Heart left ventricle (tissue), 16 donors: ENCODE measurements around the gene TAGLN2. TPM values are rescaled to one million over a fixed set of nuclear protein-coding genes. Genes with fewer than 3 reads are reported as not detected.

ENCODE experiments used
- ATAC-seq, 4 donors: fragments of 200-7000 bp; cut with Tn5 transposase; one replicate each; pipeline ENCODE4 v1.9.1; 2020 to 2022; ENCODE audit warnings: moderate library complexity in 4 of 4, mild to moderate bottlenecking in 3 of 4, moderate number of reproducible peaks in 1 of 4
- DNase-seq, 5 donors: peaks; one replicate each; pipeline ENCODE4 v3.0.0-alpha.2; 2020
- H3K27ac ChIP-seq, 12 donors: fragments of 200-600 bp; sonication (generic) in 4 of 12; one replicate each; pipeline versions ENCODE4 v1.5.0 to v1.8.0; 2016 to 2022; ENCODE audit warnings: mild to moderate bottlenecking in 2 of 12
- H3K27me3 ChIP-seq, 9 donors: fragments of 200-600 bp; sonication (generic) in 2 of 9; one replicate each; pipeline versions ENCODE4 v1.5.1 to v1.8.0; 2016 to 2022; ENCODE audit warnings: mild to moderate bottlenecking in 3 of 9
- H3K36me3 ChIP-seq, 9 donors: fragments of 200-600 bp; sonication (generic) in 2 of 9; one replicate each; pipeline versions ENCODE4 v1.5.0 to v1.8.0; 2018 to 2022; ENCODE audit warnings: mild to moderate bottlenecking in 2 of 9
- H3K4me1 ChIP-seq, 12 donors: fragments of 200-600 bp; sonication (generic) in 4 of 12; one replicate each; pipeline versions ENCODE4 v1.5.0 to v1.8.0; 2016 to 2022; ENCODE audit warnings: mild to moderate bottlenecking in 3 of 12
- H3K4me3 ChIP-seq, 12 donors: fragments of 200-600 bp; sonication (generic) in 4 of 12; one replicate each; pipeline versions ENCODE4 v1.5.0 to v1.8.0; 2017 to 2022; ENCODE audit warnings: mild to moderate bottlenecking in 9 of 12, moderate library complexity in 4 of 12
- H3K9me3 ChIP-seq, 12 donors: fragments of 200-600 bp; sonication (generic) in 4 of 12; one replicate each; pipeline versions ENCODE4 v1.5.0 to v1.8.0; 2016 to 2022; ENCODE audit warnings: mild to moderate bottlenecking in 1 of 12
- POLR2A ChIP-seq, 2 donors: fragments of 450-650 bp; IDR thresholded peaks; one replicate each; pipeline ENCODE4 v1.6.1; 2017; ENCODE audit warnings: antibody characterized with exemption in 2 of 2, mild to moderate bottlenecking in 2 of 2, moderate library complexity in 2 of 2
- WGBS, 4 donors: extraction: QIAGEN DNeasy Blood & Tissue Kit in 2 of 4; methylation state at CpG; one replicate each; pipeline versions ENCODE4 v1.1.5 to v1.1.7; 2013 to 2018; 5-methylcytosine and 5-hydroxymethylcytosine counted together
- intact Hi-C, 10 donors: fragments of 100-400 bp; cut with DNase I; formaldehyde crosslinking; loops; one replicate each; pipeline versions ENCODE4 v1.11.1 to v1.14.2; 2022
- polyA plus RNA-seq, 2 donors: library from polyadenylated mRNA; stranded (reverse); fragments of 200-250 nt; gene quantifications; one replicate each; pipeline ENCODE4 v1.2.3, GENCODE V29; 2013
- total RNA-seq, 9 donors: library from RNA; depleted of rRNA in 2 of 9; stranded (reverse); fragments of >200 nt in 2 of 9; fragmentation: NEBNext Ultra II Directional in 3 of 9; extraction: Animal tissue kit (Norgen Biotek cat#: 25700) in 3 of 9; gene quantifications; one replicate each; pipeline versions ENCODE4 v1.1.0 to v1.2.4, GENCODE V29; 2016 to 2023
- TF ChIP-seq, protein P1 (sequence below), 12 donors: fragments of 200-600 bp; sonication (generic) in 4 of 12; IDR thresholded peaks; one replicate each; pipeline versions ENCODE4 v1.5.0 to v1.8.0; 2018 to 2022; ENCODE audit warnings: antibody characterized with exemption in 12 of 12, mild to moderate bottlenecking in 5 of 12
- donor health status: ischemic (EF 13 %, LVEDD 7.1; RV severe dilation, severe dysfunction).
- donor health status: healthy with polysubstance abuse.
- donor health status: DM: no; HTN: yes; CAD: no.
- donor health status: DM: no; HTN: no; CAD: no.
- donor health status: ischemic (EF 25% LVEDD 6.9; RV normal size, moderate dysfunction).
- donor health status: ischemic (EF 25% LVEDD 5.7; RV mildly dilated, moderate dysfunction).
- donor health status: healthy.
- donor health status: DM: yes; HTN: yes; CAD: no.
- donor health status: ischemic (EF 35%, LVEDD 5.7; RV mildly dilated, moderate dysfunction).
- donor health status: nonischemic (EF 11% LVEDD 7.7; RV severe dilation, severe dysfunction).
- donor health status: DM: yes; HTN: yes; CAD: no.
- donor health status: PGD.
- donor health status: ischemic (EF 29% LVEDD 5.4; RV normal size, mild dysfunction).
- donor health status: nonischemic (EF 23%, LVEDD 6.1; RV moderate dilation, normal function).

Gene TAGLN2
- total and polyA plus RNA-seq, 11 donors = 84.3 to 246 (median 131) TPM

- H3K36me3 ChIP-seq = no peaks in the 10 kb centered on the region
- ATAC-seq (no peak), DNase-seq (no peak)
- peaks cover 0 to 23% (median 0%) of the 10 kb centered on the region in 9 donors for H3K27me3 ChIP-seq
- intact Hi-C loops = loop anchor here in 1 of 10 donors (10.0 kb wide), 1 partner anchor 138 kb away; the partner anchor contains the start of gene FCRL6
- no peaks in the 10 kb centered on the region for H3K9me3 ChIP-seq
- H3K4me1 ChIP-seq = peaks cover 0 to 16% (median 10%) of the 10 kb centered on the region in 12 donors
- no peak overlapping the region for H3K27ac ChIP-seq
- no peak overlapping the region for H3K4me3 ChIP-seq
- WGBS, 4 donors = 78 to 93% (median 85%) methylated on average over 3 to 5 of the region's 5 CpGs
- no peak for TF ChIP-seq POLR2A (IDR thresholded peaks at IDR 0.05)
- TF ChIP-seq, protein P1, sequence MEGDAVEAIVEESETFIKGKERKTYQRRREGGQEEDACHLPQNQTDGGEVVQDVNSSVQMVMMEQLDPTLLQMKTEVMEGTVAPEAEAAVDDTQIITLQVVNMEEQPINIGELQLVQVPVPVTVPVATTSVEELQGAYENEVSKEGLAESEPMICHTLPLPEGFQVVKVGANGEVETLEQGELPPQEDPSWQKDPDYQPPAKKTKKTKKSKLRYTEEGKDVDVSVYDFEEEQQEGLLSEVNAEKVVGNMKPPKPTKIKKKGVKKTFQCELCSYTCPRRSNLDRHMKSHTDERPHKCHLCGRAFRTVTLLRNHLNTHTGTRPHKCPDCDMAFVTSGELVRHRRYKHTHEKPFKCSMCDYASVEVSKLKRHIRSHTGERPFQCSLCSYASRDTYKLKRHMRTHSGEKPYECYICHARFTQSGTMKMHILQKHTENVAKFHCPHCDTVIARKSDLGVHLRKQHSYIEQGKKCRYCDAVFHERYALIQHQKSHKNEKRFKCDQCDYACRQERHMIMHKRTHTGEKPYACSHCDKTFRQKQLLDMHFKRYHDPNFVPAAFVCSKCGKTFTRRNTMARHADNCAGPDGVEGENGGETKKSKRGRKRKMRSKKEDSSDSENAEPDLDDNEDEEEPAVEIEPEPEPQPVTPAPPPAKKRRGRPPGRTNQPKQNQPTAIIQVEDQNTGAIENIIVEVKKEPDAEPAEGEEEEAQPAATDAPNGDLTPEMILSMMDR (IDR thresholded peaks at IDR 0.05) = no peak
These were observed 18.0 kb upstream of the TAGLN2 start for GRCh38 chr1:159943278-159943640.

DNA sequence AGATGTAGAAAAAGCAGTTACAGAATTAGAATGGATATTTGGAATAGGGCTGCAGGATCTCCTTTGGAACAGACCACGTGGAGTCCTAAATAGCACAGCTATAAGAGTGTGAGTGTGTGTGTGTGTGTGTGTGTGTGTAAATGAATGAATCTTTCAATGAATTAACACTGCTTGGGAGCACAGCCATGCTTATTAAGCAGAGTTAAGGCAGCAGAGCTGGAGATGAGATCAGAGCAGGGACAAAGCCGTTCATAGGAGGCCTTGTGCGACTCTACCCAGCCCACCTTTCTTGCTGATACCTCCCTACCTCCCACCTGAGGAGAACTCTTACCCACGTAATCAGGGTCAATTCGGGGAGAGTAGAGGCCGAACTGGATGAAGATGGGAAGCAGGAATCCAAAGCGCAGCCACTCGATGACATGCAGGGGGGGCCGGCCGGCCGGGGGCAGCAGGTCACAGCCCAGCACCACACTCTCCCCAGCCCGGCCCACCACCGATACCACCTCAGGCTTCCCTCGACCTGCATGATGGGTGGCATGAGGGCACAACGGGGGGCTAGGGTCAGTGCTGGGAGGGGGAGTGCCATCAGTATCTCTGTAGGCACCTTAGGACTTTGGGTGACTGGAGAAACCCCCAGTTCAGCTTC, 17.4 kb upstream of the TAGLN2 start:
- no peak for ATAC-seq
- Histone ChIP-seq H3K27ac (no peak overlapping the region), H3K4me1 (peaks cover 0 to 16% (median 10%) of the 10 kb centered on the region in 12 donors), H3K4me3 (no peak overlapping the region), H3K9me3 (no peaks in the 10 kb centered on the region), H3K27me3 (peaks cover 0 to 23% (median 0%) of the 10 kb centered on the region in 9 donors), H3K36me3 (no peaks in the 10 kb centered on the region)
- DNase-seq = peak in 1 of 5 donors; percentile 16
- intact Hi-C loops = loop anchor here in 1 of 10 donors (10.0 kb wide), 1 partner anchor 138 kb away; the partner anchor contains the start of gene FCRL6
- WGBS, 4 donors = 91 to 95% (median 93%) methylated on average over 15 of the region's 15 CpGs
- TF ChIP-seq, protein P1 (IDR thresholded peaks at IDR 0.05) = no peak
- TF ChIP-seq POLR2A (IDR thresholded peaks at IDR 0.05) = no peak

DNA sequence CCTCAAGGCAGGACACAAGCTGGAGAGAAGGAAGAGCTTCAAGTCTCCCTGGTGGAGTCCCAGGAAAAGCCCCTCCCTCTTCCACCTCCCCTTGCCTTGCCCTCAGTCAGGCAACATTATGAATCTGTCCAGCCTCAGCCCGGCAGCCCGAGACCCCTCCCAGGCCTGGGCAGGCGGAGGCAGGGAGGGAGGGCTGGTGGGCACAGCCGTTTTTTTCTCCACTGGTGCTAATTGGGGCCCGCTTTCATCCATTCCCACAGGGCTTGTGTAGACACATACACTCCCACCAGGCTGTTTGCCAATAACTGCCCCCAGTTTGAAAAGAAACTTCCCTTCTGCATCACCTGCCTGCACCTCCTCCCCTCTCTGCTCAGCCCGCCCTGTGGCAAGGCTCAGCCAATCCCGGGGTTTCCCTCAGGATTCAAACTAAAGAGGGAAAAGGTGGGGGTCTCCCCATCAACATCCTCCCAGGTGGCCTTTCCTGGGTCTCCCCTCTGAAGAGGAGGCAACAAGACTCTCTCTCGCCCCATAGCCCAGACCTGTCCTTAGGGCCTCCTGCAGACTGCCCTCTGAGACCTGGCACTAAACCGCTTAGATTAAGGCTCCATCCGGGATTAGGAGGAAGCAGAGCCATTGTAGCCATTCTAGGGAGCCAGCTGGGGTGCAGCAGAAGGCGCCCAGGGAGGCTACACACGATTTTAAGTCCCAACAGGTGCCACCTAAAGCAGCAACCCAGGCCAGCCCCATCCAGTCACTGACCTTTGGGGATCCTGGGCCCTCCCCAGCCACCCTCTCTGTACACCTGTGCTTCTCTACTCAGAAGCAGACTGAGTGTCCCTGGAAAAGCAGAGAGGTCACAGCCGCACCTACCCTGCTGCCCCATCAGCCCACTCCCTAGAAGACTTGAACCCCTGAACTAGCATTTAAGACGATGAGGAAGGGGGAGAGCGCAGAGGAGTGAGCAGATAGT, 16.6 kb upstream of the TAGLN2 start:
- intact Hi-C loops = loop anchor here in 1 of 10 donors (10.0 kb wide), 1 partner anchor 137 kb away; the partner anchor contains the start of gene FCRL6
- no peak for DNase-seq
- H3K9me3 ChIP-seq = no peaks in the 10 kb centered on the region
- no peak overlapping the region for H3K4me3 ChIP-seq
- H3K4me1 ChIP-seq = peaks cover 0 to 22% (median 11%) of the 10 kb centered on the region in 12 donors
- H3K27ac ChIP-seq = no peak overlapping the region
- H3K27me3 ChIP-seq = peaks cover 0 to 27% (median 0%) of the 10 kb centered on the region in 9 donors
- no peaks in the 10 kb centered on the region for H3K36me3 ChIP-seq
- 81 to 92% (median 82%) methylated on average over 13 to 15 of the region's 15 CpGs for WGBS, 4 donors
- ATAC-seq = no peak
- TF ChIP-seq POLR2A (IDR thresholded peaks at IDR 0.05) = no peak
- TF ChIP-seq, protein P1 (IDR thresholded peaks at IDR 0.05) = no peak

DNA sequence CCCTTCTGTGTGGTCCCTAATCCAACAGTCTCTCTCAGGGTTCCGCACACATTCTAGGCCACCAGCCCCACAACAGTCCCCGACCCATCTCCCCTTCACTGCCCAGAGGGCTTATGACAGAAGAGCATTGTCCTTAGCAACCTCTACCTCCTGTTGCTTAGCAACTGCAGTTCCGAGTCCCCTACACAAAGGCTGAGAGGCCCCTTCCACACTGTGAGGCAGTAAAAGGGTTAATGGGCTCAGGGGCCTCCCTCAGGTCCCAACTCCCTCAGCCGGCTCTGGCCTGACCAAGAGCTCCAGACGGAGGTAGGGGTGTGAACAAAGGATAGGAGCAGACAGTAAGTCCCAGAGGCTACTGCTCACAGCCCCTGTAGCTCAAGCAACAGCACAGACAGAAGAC, 15.8 kb upstream of the TAGLN2 start:
- no peak for ATAC-seq
- intact Hi-C loops = loop anchor here in 1 of 10 donors (10.0 kb wide), 1 partner anchor 136 kb away; the partner anchor contains the start of gene FCRL6
- DNase-seq = no peak
- no peak overlapping the region for H3K27ac ChIP-seq
- TF ChIP-seq, protein P1 (IDR thresholded peaks at IDR 0.05) = no peak
- no peak for TF ChIP-seq POLR2A (IDR thresholded peaks at IDR 0.05)
- H3K9me3 ChIP-seq = no peaks in the 10 kb centered on the region
- peaks cover 0 to 31% (median 0%) of the 10 kb centered on the region in 9 donors for H3K27me3 ChIP-seq
- 82 to 90% (median 83%) methylated on average over 4 to 5 of the region's 5 CpGs for WGBS, 4 donors
- peaks cover 0 to 29% (median 16%) of the 10 kb centered on the region in 12 donors for H3K4me1 ChIP-seq
- no peaks in the 10 kb centered on the region for H3K36me3 ChIP-seq
- H3K4me3 ChIP-seq = no peak overlapping the region
